K562 (cell line): ENCODE results near the gene IQGAP3. TPM values are rescaled to one million over a fixed set of nuclear protein-coding genes. Genes with fewer than 3 reads are reported as not detected.
A peak's percentile ranks its signal among the peaks of the same experiment; 100 is the strongest.

Experiments used
- AFF1 ChIP-seq, 2 experiments: fragments of 450-650 bp; IDR thresholded peaks; 2 replicates each; pipeline ENCODE4 v1.6.1; 2018; ENCODE audit warnings: mild to moderate bottlenecking in 2 of 2, low read depth in 1 of 2; ENCODE audit not compliant: partially characterized antibody in 2 of 2
- CREM ChIP-seq: IDR thresholded peaks from 2 replicates; pipeline ENCODE4 v1.6.1; 2014; ENCODE audit warnings: antibody characterized with exemption, low read depth
- ELF4 ChIP-seq: fragments of 450-650 bp; formaldehyde crosslinking; IDR thresholded peaks from 2 replicates; pipeline ENCODE4 v1.4.0; 2022; ENCODE audit warnings: missing genetic modification characterization
- GATA2 ChIP-seq: sonication (generic); formaldehyde crosslinking; IDR thresholded peaks from 2 replicates; pipeline ENCODE4 v1.4.0; 2020; ENCODE audit warnings: mild to moderate bottlenecking, missing genetic modification reagents
- HNRNPK ChIP-seq: fragments of 200-400 bp; formaldehyde crosslinking; IDR thresholded peaks from one replicate; pipeline ENCODE4 v1.6.1; 2018; ENCODE audit warnings: mild to moderate bottlenecking, low read depth, low read length; ENCODE audit not compliant: poor library complexity, severe bottlenecking
- L3MBTL2 ChIP-seq: fragments of 450-650 bp; IDR thresholded peaks from 2 replicates; pipeline ENCODE4 v1.6.1; 2016; ENCODE audit warnings: mild to moderate bottlenecking, moderate library complexity
- NR3C1 ChIP-seq: sonication (generic); formaldehyde crosslinking; IDR thresholded peaks from 2 replicates; pipeline ENCODE4 v1.8.1; 2022; ENCODE audit warnings: missing genetic modification reagents
- POLR2AphosphoS5 ChIP-seq: IDR thresholded peaks from 2 replicates; pipeline ENCODE4 v1.6.1; 2011; ENCODE audit warnings: mild to moderate bottlenecking, low read depth, low read length, moderate library complexity; ENCODE audit not compliant: control insufficient read depth, insufficient read depth
- REST ChIP-seq, 2 experiments: fragments of 450-650 bp; formaldehyde crosslinking in 1 of 2; IDR thresholded peaks; 2 replicates each; pipeline versions ENCODE4 v1.4.0 to v1.6.1; 2014 to 2020; ENCODE audit warnings: mild to moderate bottlenecking in 2 of 2, borderline replicate concordance in 1 of 2, low read depth in 1 of 2
- ZBTB7A ChIP-seq: IDR thresholded peaks from 2 replicates; pipeline ENCODE4 v1.6.1; 2011; ENCODE audit warnings: low read depth, mild to moderate bottlenecking, low read length, moderate library complexity, borderline replicate concordance; ENCODE audit not compliant: control insufficient read depth
- ZNF592 ChIP-seq: fragments of 450-650 bp; IDR thresholded peaks from 2 replicates; pipeline ENCODE4 v1.6.1; 2017; ENCODE audit warnings: antibody characterized with exemption, mild to moderate bottlenecking
- polyA plus RNA-seq, 8 experiments: library from polyadenylated mRNA; depleted of rRNA in 4 of 8; stranded (reverse) in 5 of 8; unstranded in 3 of 8; fragments of >200 nt; fragmentation: Nextera tagmentation in 2 of 8; fragmentation: Illumina TruSeq in 1 of 8; extraction: Ambion mirVana in 2 of 8; extraction: Trizol in 1 of 8; gene quantifications; 2 replicates each; pipeline versions ENCODE4 v1.2.1 to v1.2.3, GENCODE V29; 2011 to 2014; ENCODE audit warnings: inconsistent platforms in 1 of 8, missing spikeins in 1 of 8
- total RNA-seq, 7 experiments: library from RNA; depleted of rRNA in 6 of 7; stranded (reverse); fragments of >200 nt in 6 of 7; fragmentation: Illumina TruSeq in 2 of 7; extraction: Trizol in 2 of 7; gene quantifications; 2 replicates each; pipeline versions ENCODE4 v1.2.1 to v1.2.3, GENCODE V29; 2011 to 2021; ENCODE audit warnings: low replicate concordance in 1 of 7

IQGAP3 gene
- total and polyA plus RNA-seq, 9 of the 15 experiments (the other 6 are each of a cell fraction or from before 2014, with no cell fraction given), result 1.4 to 16.6 (median 11.9) TPM

GRCh38 chr1:156616463-156616862 lies 44.1 kb upstream of the IQGAP3 start (continued):
- TF ChIP-seq ZBTB7A, result peak; percentile 55; the same call in 1 of the 2 replicates
- TF ChIP-seq CREM, result peak; percentile 73
- peak; percentile 98 for TF ChIP-seq GATA2 (CRISPR knock-in tag)
- TF ChIP-seq ELF4 (CRISPR knock-in tag), result 0 out of 2 replicates have a peak, but pooled peaks have one; percentile 25
- no peak for TF ChIP-seq HNRNPK
- TF ChIP-seq L3MBTL2, result peak; percentile 22; the same call in 1 of the 2 replicates
- TF ChIP-seq POLR2AphosphoS5, result peak; percentile 87
- TF ChIP-seq ZNF592, result no peak
- TF ChIP-seq REST (IDR thresholded peaks at IDR 0.05; ENCODE audit: borderline replicate concordance), result peak; percentile 11; the same call in 1 of the 2 replicates
- TF ChIP-seq REST (CRISPR knock-in tag; IDR thresholded peaks at IDR 0.05; ENCODE audit: low read depth), result no peak
- TF ChIP-seq NR3C1 (CRISPR knock-in tag), result no peak
- peak in 1 of 2 experiments; percentile 50 for TF ChIP-seq AFF1 (IDR thresholded peaks at IDR 0.05; ENCODE audit: low read depth in 1 of 2, partially characterized antibody in 2 of 2)
